GM21367 (cell line): ENCODE data around the gene DIRAS1.
"Not testable (repeated sequence)": the region's sequence is repeated elsewhere in the genome, so short reads cannot be mapped to it uniquely, and the experiment has no call there.

Source experiments
- ATAC-seq: cut with Tn5 transposase; IDR thresholded peaks from one replicate; pipeline ENCODE4 v1.9.1; 2021; ENCODE audit not compliant: unreplicated experiment

DIRAS1 gene

DNA sequence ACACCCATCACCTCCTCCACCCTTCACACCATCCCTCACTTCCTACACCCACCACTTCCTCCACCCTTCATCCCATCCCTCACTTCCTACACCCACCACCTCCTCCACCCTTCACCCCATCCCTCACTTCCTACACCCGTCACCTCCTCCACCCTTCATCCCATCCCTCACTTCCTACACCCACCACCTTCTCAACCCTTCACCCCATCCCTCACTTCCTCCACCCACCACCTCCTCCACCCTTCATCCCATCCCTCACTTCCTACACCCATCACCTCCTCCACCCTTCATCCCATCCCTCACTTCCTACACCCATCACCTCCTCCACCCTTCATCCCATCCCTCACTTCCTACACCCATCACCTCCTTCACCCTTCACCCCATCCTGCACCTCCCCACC is 7.1 kb downstream of the DIRAS1 start:
- ATAC-seq = not testable (repeated sequence)

DNA sequence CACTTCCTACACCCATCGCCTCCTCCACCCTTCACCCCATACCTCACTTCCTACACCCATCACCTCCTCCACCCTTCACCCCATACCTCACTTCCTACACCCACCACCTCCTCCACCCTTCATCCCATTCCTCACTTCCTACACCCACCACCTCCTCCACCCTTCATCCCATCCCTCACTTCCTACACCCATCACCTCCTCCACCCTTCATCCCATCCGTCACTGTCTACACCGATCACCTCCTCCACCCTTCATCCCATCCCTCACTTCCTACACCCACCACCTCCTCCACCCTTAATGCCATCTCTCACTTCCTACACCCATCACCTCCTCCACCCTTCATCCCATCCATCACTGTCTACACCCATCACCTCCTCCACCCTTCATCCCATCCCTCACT is 8.0 kb downstream of the DIRAS1 start:
- not testable (repeated sequence) for ATAC-seq

DNA sequence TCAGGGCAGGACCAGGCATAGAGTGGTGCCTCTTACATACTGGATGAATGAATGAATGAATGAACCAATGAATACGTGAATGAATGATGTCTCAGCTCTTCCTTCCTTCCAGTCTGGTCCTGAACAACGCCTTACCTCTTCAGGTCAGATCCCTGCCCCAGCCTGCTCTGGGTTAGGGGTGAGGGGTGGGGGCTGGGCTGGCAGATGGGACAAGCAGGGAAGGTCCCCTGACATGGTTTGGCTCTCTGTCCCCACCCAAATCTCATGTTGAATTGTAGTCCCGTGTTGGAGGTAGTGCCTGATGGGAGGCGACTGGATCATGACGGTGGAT is 9.3 kb downstream of the DIRAS1 start:
- ATAC-seq = no peak

DNA sequence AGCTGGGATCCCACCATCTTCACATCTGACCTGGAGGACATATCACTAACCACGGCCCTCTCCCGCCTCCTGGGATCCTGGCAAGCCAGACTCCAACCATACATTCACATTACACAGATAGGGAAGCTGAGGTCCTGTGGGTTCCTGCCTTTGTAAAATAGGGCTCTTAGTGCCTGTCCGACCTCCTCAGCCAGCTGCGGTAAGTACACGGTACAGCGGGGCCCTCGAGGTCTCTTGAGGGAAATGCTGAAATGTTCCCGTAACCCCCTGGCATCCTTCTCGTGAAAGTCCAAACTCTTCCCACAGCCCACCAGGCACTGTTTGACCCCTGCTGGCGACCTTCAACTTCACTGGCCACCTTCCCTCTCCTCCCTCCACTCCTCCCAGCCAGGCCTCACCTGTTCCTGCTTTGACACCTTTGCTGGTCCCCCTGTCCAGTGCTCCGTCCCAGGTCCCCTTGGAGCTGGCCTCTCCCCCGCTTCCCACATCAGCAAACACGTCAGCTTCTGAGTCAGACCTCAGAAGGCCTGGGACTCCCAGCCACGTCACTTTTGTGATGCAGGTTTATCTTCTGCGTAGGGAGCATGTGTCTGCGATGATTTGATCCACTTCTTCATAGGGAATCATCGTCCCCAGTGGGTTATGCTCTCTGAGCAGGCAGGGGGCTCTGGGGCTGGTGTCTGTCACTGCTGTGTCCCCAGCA is 9.8 kb downstream of the DIRAS1 start:
- no peak for ATAC-seq

DNA sequence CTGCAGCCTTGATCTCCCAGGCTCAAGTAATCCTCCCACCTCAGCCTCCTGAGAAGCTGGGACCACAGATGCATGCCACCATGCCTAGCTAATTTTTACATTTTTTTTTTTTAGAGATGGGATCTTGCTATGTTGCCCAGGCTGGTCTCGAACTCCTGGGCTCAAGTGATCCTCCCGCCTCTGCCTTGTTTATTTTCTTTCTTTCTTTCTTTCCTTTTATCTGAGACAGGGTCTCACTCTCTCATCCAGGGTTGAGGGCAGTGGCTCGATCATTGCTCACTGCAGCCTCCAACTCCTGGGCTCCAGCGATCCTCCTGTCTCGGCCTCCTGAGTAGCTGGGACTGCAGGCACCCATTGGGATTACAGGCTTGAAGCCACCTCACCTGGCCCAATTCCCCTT is 14.9 kb downstream of the DIRAS1 start:
- no peak for ATAC-seq

DNA sequence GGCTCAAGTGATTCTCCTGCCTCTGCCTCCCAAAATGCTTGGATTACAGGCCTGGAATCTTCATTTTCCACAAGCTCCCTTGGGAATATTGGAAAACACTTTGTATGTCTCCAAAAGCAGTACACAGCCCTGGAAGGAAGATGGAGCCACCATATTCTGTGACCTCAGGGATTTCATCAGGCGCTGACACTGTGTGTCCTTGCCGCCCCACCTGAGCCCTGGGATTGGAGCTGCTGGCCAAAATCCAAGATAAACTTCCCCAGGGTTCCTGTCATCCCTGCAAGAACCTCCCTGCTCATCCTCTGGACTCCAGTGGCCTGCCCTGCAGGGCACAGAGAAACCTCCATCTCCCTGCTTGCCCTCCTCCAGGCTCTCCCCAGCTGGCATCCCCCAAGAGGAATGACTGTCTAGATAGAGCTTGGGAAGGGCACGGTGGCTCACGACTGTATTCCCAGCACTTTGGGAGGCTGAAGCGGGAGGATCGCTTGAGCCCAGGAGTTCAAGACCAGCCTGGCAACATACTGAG is 17.4 kb downstream of the DIRAS1 start:
- ATAC-seq = no peak

DNA sequence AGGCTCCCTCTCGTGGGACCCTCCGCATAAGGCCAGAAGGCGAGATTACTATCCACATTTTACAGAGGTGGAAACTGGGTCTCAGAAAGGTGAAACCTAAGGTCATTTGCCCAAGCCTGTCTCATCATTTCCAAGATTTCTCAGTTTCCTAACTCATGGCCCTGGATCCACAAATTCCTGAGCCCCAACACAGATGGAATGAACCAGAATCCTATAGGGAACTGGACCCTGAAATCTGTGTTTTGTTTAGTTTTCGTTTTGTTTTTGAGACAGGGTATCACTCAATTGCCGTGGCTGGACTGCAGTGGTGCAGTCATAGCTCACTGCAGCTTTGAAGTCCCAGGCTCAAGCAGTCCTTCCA is 18.1 kb downstream of the DIRAS1 start:
- ATAC-seq = no peak

DNA sequence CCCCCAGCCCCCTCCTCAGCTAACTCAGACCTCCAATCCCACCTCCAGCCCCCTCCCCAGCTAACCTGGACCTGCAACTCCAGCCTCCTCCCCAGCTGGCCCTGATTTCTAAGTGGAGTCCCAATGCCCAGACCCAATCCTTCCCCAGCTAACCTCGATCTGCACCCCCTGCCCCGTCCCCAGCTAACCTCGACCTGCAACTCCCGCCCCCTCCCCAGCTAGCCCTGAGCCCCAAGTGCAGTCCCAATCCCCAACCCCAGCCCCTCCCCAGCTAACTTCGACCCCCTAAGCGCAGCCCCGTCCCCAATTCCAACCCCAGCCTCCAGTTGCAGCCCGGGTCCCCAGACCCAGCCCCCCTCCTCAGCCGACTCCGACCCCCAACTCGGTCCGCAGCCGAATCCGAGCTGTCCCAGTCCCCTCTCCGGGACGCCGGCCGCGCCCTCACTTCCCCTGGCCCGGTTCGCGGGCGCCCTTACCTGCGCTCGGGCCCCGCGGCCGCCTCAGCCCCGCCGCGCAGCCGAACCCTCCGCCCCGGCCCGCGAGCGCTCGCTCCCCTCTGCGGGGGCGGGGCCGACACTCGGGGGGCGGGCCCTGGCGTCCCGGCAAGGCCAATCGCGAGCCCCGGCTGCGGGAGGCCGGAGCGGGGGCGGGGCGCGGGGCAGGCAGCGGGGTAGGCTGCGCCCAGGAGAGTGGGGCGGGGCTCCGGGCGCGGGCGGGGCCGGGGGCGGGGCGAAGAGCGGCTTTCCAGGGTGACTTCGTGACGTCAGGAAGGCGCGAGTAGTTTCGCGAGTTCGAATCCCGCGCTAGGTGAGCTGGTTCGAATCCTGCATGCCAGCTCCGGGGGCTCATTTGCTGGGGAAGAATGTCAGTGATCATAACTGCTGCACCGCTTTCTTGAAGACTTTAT is 18.7 kb downstream of the DIRAS1 start, which contains the start of gene GNG7:
GNG7 (minus strand) TSS at position 525 of the 907 bp plus-strand sequence. CDS start 182,006 bp downstream, outside the sequence.
- peak; percentile 36 for ATAC-seq

DNA sequence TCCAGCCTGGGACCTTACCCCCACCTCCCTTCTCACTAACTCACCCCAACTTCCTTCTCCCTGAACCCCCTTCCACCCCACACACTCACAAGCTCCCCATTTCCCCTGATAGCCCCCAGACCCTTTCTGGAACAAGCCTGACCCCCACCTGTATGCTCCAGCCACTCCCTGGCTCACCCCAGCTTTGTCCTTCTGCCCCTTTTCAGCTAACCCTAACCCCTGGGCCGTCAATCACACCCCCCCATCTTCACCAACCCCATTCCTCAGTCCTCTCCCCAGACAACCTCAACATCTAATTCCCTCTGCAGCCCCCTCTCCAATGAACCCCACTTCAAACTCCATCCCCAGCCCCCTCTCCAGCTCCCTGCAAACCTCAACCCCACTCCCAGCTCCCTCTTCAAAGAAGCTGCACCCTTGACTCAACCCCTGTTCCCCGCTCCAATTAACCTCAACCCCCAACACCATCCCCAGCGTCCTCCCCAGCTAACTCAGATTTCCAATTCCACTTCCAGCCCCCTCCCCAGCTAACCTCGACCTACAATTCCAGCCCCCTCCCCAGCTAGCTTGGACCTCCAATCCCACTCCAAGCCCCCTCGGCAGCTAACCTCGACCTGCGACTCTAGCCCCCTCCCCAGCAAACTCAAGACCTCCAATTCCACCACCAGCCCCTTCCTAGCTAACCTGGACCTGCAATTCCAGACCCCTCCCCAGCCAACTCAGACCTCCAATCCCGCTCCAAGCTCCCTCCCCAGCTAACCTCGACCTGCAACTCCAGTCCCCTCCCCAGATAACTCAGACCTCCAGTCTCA is 19.6 kb downstream of the DIRAS1 start:
- ATAC-seq = no peak

DNA sequence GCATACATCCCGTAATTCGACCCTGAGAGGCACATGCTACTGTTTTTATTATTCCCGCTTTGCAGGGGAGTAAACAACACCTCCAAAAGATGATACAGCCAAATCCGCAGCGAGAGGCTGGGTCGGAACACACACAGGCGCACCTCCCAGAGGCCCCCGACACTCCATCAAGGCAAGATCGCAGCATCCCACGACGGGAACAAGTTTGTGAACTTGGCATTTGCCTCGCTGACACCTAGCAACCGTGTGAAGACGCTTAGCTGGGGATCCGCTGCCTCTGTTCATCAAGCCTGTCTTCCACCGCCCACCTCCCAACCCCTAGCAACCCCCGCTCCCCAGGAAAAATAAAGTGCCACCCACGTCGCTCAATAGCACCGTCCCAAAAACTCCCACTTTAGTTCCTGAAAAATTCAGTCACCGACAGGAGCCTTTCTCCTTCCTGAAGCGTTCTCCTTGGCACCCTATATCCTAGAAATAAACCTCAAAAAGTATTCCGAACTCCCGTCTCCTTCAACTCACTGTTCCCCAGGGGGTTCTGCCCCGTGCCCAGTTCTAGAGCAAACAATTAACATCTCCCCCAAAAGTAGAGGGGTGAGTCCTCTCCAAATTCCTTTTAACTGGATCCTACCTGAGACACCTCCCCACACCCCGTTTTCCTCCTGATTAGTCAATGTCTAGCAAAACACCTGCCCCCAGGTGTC is 20.4 kb downstream of the DIRAS1 start:
- ATAC-seq = no peak

DNA sequence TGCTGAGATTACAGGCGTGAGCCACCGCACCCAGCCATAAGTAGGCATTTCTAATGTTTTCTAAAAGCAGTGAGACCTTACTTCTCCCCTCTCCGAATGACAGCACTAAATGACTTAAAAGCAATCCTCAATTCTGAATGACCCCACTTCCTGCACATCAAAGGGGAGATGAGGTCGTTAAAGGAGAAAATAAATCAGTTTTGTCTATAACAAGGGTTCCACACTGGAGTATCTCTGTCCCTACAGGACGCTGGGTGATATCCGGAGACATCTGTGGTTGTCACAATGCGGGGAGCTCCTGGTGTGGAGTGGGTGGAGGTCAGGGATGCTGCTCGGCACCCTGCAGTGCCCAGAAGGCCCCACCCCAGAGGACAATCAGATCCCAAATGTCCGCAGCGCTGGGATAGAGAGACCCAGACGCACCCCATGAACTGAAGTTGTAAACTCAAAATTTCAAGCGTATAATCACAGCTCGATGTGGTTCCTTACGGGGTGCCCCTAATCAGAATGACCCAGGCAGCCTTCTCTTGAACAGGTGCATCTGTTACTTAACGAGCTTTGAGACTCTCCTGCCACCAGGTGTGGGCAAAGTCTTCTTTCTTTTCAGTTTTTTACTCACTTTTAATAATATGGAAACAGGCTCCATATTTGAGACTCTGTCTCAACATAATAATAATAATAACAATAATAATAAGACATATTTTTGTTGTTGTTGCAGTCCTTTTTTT is 21.6 kb downstream of the DIRAS1 start:
- no peak for ATAC-seq

DNA sequence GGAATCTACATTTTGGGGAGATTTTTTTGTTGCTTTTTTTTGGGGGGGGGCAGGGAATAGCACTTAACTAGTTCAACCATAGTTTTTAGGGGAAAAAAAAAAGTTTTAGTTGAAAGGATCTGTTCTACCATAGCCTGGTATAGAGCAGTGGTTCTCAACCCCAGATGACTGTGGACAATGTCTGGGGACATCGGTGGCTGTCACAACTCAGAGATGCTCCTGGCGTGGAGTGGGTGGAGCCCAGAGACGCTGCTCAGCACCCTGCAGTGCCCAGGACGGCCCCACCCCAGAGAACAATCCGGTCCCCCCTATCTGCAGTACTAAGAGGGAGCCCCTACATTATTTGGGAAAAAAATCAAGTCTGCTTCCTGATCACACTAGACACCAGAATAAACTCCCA is 27.0 kb downstream of the DIRAS1 start:
- ATAC-seq = no peak

DNA sequence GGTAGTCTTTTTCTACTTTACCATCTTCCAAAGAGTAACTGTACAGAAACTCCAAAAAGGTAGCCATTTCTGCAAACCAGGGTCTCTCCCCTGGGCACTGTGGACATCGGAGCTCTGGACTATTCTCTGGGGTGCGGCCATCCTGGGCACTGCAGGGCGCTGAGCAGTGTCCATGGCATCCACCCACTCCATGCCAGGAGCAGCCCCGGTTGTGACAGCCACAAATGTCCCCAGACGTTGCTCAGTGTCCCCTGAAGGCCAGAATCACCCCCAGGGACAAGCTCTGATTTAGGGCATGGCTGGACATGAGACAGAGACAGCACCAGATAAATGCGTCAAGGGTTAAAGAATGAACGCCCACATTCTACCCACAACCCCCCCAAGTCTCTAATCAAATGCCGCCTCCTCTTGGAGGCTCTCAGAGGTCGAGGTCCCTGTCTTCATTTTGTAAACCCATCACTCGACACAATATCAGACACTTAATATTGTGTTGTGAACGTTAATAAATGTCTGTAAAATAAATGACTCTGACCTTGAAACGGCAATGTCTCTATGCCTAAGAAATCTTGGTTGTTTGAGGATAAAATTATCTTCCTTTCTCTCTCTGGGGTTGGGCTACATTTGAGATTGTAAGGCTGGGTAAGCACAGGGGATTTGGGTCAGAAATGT is 27.5 kb downstream of the DIRAS1 start:
- ATAC-seq = no peak

DNA sequence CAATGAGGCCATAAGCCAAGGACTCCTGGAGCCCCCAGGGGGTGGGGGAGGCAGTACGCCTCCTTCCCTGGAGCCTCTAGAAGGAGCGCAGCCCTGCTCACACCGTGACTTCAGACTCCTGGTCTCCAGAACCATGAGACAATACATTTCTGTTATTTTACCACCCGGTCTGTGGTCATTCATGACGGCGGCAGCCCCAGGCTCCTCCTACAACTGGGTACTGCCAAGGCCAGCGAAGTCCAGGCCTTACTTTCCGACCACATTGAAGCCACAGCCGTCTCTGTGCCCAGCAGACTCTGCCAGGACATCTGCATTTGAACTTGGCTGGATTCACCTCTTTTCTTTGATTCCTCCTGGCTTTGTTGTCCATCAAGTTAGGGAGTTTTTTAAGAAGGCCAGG is 29.2 kb downstream of the DIRAS1 start:
- no peak for ATAC-seq

DNA sequence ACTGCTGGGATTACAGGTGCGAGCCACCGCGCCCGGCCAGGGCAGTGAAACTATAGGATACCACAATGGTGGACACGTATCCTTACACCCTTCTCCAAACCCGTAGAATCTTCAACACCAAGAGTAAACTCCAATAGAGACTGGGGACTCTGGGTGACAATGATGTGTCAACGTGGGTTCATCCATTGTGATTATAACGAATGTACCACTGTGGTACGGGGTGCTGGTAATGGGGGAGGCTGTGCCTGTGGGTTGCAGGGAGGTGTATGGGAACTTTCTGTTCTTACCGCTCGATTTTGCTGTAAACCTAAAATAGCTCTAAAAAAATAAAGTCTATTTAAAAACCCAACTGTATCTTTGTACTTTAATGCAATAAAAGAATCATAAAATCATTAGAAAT is 30.3 kb downstream of the DIRAS1 start:
- ATAC-seq = no peak

DNA sequence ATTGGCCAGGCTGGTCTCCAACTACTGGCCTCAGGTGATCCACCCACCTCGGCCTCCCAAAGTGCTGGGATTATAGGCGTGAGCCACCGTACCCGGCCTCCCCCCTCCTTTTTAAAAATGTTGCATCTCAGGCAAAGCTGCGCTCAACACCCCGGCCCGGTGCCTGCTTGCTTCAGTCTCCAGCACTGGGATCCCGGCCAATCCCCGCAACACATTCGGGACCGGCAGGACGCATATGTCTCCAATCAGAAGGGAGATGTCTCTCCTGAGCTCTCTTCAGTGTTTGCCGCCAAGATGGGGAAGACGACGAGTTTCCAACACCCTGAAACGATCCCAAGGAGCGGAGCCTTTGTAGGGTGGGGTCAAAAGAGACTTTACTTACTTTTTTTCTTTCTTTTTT is 34.8 kb downstream of the DIRAS1 start:
- no peak for ATAC-seq

DNA sequence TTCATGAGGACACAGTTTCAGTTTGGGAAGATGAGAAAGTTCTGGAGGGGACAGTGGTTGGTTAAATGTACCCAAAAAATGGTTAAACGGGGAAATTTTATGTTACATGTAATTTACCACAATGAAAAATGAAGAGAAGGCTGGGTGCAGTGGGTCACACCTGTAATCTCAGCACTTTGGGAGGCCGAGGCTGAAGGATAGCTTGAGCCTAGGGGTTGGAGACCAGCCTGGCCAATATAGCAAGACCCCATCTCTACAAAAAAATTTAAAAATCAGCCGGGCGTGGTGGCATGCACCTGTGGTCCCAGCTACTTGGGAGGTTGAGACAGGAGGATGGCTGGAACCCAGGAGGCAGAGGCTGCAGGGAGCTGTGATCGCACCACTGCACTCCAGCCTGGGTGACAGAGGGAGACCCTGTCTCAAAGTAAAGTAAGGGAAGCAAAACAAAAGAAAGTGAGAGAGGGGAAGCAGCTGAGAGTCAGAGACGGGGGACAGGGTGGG is 35.9 kb downstream of the DIRAS1 start:
- no peak for ATAC-seq

DNA sequence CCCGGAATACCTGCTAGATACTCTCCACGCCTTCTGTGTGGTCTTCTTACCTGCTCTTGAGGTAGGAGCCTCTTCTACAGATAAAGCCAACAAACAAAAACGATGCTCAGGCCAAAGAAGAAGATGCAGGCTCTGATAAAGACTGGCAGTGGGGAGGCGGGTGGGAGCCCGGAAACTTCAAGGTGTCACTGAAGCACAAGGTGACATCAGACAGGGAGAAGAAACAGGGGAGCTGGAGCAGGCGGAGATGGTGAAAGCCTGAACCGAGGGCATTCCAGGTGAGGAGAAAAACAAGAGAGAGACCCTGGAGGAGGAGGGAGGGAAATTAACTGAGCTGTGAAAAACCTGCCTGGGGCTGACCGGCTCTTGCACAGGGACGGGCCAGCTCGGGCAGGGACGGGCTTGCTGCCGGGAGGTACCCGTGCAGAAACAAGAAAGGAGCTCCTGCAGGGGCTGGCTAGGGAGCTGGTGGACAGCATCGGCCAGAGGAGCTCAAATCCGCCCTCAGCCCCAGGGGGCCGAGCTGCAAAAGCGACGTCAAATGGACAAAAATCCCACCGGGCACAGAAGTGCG is 37.7 kb downstream of the DIRAS1 start:
- ATAC-seq = no peak

DNA sequence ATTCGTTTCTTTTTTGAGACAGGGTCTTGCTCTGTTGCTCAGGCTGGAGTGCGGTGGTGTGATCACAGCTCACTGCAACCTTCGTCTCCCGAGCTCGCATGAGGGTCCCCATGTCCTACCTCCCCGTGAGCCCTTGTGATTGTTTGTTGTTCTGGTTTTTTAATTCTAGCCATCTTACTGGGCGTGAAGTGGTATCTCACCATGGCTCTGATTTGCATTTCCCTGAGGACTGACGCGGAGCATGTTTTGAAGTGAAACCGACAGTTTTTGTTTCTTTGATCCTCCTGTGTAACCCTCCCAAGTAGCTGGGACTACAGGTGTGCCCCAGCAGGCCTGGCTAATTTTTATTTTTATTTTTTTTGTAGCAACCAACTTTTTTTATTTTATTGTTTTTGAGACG is 40.4 kb downstream of the DIRAS1 start:
- ATAC-seq = no peak
